ENCODE measurements around the gene THBS1.

The THBS1 gene

DNA sequence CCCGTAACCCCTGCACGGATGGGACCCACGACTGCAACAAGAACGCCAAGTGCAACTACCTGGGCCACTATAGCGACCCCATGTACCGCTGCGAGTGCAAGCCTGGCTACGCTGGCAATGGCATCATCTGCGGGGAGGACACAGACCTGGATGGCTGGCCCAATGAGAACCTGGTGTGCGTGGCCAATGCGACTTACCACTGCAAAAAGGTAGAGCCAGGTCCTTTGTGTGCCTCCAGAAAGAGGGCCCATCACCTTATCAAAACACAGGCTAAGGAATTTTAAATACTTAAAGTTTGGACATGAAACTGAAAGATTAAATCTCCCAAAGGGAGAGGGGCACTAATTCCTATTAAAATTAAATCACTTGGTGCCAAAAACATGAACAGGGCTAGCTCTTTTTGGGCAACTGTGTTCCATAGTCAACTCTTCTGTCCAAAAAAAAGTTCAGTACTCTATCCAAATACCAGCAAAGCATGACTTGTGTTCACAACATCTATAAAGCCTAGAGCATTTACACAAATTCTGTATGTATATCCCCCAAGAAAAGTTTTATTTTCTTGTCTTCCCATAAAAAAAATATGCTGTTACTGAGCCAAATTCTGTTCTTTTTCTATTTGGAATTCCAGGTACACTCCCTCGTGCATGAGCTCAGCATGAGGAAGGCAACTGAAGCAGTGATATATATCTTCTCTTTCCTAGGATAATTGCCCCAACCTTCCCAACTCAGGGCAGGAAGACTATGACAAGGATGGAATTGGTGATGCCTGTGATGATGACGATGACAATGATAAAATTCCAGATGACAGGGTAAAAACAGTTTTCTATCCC lies 9.2 kb downstream of the THBS1 start:
- DNase-seq, result no peak

DNA sequence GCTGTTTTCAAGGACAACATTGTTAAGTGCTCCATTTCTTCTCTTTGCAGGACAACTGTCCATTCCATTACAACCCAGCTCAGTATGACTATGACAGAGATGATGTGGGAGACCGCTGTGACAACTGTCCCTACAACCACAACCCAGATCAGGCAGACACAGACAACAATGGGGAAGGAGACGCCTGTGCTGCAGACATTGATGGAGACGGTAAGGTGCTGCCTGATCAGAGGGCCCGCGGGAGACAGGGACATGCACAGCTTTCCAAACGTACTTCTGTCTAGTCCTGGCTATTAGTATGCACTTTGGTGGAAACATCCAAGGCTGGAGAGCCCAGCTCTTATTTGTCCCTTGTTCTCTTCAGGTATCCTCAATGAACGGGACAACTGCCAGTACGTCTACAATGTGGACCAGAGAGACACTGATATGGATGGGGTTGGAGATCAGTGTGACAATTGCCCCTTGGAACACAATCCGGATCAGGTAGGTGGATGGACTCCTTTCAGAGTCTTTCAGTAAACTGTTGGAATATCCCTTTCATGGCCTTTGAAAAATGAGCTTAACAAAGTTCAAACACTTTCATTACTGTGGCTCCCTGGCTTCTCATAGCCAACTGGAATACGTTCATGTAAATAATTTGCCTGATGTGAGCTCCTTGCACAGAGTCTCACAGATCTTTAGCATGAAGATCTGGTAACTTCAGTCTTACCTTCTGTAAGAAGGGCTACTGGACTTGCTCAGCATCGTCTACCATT lies 10.4 kb downstream of the THBS1 start:
- DNase-seq, result no peak

DNA sequence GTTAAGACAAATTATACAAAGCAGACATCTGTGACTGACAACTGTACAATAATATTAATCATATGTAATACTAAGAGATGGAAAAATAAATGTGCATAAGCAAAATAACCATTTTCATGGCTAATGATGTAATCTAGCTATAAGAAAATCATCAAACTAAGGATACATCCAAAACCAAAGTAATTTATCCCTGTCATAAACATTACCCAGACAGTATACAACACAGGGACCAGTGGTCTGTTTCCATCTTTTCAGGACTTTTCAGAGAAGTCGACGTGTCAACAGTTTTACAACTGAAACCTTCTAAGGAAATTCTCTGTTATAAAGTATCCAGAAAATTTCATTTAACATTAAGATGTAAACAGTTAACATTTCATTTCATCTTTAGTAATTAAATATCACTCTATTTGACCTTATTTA lies 11.0 kb downstream of the THBS1 start:
- no peak for DNase-seq

DNA sequence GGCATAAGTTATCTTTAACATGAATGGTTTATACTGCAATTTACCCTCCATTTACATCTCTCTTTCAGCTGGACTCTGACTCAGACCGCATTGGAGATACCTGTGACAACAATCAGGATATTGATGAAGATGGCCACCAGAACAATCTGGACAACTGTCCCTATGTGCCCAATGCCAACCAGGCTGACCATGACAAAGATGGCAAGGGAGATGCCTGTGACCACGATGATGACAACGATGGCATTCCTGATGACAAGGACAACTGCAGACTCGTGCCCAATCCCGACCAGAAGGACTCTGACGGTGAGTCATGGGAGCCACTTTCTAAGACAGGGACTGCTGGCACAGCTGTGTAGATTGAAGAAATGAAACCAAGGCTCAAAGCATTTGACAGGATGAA lies 11.6 kb downstream of the THBS1 start:
- DNase-seq, result no peak

DNA sequence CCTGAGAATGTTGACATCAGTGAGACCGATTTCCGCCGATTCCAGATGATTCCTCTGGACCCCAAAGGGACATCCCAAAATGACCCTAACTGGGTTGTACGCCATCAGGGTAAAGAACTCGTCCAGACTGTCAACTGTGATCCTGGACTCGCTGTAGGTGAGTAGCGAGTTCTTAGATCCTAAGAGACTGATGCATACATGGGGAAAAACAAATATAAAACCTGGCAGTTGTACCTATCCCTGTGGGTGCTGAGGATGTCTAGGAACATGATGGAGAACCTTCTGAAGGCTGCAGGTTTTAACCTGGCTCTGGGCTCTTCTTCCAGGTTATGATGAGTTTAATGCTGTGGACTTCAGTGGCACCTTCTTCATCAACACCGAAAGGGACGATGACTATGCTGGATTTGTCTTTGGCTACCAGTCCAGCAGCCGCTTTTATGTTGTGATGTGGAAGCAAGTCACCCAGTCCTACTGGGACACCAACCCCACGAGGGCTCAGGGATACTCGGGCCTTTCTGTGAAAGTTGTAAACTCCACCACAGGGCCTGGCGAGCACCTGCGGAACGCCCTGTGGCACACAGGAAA lies 12.3 kb downstream of the THBS1 start:
- DNase-seq, result no peak

DNA sequence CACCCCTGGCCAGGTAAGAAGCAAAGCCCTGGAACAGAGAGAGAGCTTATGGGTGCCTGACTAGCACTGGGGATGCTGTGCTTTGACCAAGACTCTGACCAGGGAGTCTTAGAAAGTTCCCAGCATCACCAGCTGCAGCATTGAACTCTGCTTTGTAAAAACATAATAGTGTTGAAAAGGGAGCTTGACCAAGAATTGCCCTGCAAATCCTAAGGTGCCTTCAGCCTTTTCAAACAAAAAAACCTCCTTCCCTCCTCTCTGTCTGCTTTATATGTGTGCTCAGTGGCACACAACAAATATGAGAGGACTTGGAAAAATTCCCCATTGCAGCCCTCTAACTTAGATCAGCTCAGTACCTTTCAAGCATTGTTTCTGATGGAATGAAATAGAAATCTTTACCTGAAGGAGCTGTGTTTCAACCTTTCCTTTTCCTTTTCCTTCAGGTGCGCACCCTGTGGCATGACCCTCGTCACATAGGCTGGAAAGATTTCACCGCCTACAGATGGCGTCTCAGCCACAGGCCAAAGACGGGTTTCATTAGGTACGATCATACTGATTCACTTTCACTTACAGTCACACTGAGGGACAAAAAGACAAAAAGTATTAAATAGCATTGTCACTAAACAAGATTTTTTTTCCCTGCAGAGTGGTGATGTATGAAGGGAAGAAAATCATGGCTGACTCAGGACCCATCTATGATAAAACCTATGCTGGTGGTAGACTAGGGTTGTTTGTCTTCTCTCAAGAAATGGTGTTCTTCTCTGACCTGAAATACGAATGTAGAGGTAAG lies 13.0 kb downstream of the THBS1 start:
- DNase-seq, result no peak

DNA sequence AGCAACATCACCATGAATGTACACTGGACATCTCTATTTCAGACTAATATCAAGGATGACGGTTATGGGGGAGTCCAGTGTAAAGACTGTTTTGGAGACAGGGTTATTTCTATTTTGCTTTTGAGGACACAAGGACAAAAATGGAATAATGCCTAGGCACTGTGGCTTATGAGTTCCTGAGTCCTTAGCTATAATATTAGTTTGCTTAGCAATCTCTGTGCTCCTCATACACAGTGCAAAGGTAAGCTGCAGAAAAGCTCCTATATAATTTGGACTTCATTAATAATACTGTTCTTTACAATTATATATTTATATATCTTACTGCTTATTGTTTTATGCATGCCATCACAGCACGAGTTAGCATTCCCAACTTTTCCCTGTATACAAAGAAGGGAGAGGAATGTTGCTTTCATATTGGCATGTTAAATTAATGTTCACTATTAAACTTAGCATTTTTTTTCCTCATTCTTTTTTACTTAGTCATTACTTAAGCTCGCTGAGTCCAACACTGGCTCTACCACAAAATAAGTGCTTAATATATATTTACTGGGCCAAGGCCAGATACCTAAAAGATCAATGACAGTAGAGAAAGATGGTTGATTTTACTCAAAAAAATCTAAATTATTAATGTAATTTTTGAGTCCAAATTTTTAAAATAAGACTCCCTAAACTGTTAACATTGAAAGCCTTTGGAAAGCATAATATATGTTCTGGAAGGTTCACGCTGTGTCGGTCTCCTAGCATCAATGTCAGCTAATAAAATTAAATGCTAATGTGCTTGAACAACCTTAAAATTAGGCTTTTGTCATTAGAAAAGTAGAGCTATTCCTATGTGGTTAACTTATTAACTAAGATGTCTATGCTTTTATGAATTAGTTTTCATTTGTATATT lies 13.8 kb downstream of the THBS1 start:
- no peak for DNase-seq

DNA sequence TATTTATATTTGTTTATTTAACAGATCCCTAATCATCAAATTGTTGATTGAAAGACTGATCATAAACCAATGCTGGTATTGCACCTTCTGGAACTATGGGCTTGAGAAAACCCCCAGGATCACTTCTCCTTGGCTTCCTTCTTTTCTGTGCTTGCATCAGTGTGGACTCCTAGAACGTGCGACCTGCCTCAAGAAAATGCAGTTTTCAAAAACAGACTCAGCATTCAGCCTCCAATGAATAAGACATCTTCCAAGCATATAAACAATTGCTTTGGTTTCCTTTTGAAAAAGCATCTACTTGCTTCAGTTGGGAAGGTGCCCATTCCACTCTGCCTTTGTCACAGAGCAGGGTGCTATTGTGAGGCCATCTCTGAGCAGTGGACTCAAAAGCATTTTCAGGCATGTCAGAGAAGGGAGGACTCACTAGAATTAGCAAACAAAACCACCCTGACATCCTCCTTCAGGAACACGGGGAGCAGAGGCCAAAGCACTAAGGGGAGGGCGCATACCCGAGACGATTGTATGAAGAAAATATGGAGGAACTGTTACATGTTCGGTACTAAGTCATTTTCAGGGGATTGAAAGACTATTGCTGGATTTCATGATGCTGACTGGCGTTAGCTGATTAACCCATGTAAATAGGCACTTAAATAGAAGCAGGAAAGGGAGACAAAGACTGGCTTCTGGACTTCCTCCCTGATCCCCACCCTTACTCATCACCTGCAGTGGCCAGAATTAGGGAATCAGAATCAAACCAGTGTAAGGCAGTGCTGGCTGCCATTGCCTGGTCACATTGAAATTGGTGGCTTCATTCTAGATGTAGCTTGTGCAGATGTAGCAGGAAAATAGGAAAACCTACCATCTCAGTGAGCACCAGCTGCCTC lies 14.7 kb downstream of the THBS1 start:
- DNase-seq, result no peak

DNA sequence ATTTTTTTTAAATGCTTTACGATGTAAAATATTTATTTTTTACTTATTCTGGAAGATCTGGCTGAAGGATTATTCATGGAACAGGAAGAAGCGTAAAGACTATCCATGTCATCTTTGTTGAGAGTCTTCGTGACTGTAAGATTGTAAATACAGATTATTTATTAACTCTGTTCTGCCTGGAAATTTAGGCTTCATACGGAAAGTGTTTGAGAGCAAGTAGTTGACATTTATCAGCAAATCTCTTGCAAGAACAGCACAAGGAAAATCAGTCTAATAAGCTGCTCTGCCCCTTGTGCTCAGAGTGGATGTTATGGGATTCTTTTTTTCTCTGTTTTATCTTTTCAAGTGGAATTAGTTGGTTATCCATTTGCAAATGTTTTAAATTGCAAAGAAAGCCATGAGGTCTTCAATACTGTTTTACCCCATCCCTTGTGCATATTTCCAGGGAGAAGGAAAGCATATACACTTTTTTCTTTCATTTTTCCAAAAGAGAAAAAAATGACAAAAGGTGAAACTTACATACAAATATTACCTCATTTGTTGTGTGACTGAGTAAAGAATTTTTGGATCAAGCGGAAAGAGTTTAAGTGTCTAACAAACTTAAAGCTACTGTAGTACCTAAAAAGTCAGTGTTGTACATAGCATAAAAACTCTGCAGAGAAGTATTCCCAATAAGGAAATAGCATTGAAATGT lies 15.6 kb downstream of the THBS1 start:
- no peak for DNase-seq

DNA sequence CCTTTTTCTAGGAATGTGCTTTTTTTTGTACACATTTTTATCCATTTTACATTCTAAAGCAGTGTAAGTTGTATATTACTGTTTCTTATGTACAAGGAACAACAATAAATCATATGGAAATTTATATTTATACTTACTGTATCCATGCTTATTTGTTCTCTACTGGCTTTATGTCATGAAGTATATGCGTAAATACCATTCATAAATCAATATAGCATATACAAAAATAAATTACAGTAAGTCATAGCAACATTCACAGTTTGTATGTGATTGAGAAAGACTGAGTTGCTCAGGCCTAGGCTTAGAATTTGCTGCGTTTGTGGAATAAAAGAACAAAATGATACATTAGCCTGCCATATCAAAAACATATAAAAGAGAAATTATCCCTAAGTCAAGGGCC lies 16.5 kb downstream of the THBS1 start:
- DNase-seq, result no peak

DNA sequence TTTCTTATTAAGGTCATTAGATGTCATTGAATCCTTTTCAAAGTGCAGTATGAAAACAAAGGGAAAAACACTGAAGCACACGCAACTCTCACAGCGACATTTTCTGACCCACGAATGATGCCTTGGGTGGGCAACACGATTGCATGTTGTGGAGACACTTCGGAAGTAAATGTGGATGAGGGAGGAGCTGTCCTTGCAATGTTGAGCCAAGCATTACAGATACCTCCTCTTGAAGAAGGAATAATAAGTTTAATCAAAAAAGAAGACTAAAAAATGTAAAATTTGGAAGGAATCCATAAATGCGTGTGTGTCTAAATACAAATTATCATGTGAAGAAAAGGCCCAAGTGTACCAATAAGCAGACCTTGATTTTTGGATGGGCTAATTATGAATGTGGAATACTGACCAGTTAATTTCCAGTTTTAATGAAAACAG lies 16.9 kb downstream of the THBS1 start:
- DNase-seq, result no peak

DNA sequence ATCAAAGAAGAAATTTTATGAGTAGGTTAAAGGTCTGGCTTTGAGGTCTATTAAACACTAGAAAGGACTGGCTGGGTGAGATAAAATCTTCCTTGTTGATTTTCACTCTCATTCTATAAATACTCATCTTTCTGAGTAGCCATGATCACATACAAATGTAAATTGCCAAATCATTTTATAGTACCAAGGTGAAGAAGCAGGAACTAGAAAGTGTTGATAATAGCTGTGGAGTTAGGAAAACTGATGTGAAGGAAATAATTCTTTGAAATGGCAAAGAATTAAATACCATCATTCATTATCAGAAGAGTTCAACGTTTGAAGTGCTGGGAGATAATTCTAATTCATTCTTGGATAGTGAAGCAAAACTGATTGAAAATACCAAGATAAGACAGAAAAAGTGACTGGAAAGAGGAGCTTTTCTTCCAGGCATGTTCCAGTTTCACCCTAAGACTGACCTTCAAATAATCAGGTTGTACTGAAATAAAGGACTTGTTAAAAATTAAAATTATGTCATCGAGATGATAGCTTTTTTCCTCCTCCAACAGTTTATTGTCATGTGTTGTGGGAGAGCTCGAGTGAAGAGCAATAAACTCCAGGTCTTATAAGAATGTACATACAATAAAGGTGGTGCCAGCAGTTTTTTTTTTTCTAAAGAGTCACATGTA lies 17.4 kb downstream of the THBS1 start:
- no peak for DNase-seq

DNA sequence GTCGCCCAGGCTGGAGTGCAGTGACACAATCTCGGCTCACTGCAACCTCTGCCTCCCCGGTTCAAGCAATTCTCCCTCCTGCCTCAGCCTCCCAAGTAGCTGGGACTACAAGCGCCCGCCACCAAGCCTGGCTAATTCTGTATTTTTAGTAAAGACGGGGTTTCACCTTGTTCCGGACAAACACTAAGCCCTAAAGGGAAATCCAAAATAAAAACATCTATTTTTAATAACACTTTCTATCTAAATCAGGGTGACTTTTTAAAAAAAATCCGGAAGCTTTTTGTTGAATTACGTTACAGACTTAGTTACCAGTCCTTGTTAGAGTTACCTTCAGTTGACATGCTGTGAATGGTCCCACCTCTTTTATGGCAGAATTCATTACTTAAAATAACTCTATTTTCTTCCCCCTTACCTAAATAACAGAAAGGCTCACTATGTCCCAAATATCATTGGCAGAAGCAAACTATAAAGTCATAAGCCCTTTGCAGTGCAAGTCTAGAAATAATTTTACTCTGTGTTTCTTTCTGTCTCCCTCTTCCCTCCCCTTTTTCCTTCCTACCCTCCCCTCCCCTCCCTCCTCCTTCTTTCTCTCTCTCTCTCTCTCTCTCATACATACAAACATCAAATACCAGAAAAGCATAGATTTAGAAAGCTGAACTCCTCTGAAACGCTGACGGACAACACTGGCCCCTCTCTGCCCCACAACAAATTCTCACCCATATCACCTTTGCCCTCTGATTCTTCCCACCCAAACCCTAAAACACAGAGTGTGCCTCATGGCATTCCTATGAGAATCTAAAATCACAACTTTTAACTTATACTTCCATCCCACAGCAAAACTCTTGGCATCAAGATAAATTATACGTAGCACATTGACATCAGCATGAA lies 18.3 kb downstream of the THBS1 start:
- no peak for DNase-seq

DNA sequence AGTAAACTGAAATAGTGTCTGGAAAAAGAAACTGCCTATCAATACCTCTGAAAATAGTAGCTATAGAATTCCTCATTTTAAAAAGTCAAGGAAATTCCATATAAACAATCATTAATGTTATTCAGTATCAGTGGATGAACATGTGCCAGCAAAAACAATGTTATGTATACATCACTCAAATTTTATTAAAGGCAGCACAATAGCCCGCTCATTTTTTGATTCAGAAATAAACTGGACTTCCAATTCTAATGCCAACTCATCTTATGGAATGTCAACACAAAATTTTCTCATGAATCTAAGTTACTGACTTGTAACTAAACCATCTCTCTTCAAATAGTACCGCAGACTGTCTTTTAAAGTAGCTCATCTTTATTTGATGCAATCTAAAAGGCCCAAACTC lies 19.0 kb downstream of the THBS1 start:
- no peak for DNase-seq

DNA sequence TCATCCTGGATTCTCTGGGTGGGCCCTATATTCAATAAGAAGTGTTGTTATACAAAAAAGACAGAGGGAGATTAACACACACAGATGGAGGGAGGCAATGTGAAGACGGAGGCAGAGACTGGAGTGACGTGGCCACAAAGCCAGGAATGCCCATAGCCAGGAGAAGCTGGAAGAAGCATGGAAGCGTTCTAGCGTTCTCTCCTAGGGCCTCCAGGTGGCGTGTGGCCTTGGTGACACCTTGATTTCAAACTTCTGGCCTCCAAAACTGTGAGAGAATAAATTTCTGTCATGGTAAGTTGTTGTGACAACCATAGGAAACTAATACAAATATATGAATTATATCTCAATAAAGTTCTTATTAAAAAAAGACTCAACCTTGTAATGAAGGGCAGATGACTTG lies 21.3 kb downstream of the THBS1 start:
- DNase-seq, result no peak

DNA sequence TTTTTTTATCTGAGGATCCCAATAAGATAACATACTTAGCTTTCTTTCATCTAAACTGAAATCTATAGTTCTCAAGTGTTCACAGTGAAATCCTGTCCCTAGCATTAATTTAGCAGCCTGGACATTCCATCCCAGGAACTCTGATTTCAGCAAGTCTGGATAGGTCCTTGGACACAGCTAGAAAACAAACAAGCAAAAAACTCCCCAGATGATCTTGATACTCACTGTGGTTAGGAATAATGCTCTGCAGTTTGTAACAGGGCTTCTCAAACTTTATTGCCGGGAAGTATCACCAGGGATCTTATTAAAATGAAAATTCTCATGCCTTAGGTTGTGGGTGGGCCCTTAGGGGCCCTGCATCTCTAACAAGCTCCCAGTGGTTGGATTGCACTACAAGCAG lies 24.3 kb downstream of the THBS1 start:
- no peak for DNase-seq

DNA sequence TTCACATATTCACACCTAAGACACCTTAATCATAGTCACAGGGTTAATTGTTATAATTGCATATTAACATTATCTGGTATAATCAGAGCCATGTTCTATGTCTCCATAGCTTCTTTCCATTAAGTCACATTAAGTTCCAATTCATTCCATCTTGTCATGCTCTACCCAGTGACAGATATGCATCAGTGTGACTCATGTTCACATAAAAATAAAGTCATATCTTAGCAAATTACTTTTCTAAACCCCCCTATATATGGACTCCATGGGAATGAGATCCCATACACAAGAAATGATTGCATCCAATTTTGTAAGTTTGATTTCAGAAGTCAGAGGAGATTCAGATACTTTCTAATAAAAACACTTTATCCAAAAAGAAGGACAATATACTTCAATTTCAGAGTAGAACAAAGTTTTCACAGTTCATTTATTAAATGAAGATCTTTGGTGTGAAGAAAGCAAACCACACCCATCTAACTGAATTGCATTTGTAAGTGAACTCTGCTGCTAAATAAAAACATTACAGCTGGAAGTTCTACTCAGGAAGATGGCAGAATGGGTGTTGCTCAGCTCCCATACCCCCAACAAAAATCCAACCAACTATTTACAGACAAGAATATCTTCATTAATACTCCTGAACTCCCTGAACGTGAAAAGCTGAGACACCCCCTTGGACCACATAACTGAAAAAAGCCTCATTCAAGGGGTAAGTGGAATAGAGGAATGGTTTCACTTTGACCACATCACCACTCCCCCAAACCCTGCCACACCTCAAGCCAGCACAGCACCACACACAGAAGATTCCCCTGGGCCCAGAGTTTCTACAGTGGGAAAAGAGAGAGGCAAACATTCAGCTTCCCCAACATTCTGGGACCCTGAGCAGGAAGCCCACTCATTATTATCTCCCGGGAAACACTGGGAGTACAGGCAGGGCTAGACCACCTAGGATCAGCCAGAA lies 27.6 kb downstream of the THBS1 start:
- no peak for DNase-seq

All from NCI-H187 treated with DMSO at 0.1 percent for 48 hours (cell line).